Stimulated activated CD4-positive, alpha-beta T cell treated with anti-CD3 and anti-CD28 coated beads, Interleukin-12 subunit alpha, Interleukin-12 subunit beta, amount 100 ng/mL, for 24 hours (primary cell): ENCODE results near the gene AGPAT2.
A peak's percentile ranks its signal among the peaks of the same experiment; 100 is the strongest.

ENCODE experiments used
- DNase-seq, 2 experiments: peaks; one replicate each; pipeline ENCODE4 v3.0.0-alpha.2; 2020; ENCODE audit warnings: low read depth in 2 of 2

AGPAT2 gene

DNA sequence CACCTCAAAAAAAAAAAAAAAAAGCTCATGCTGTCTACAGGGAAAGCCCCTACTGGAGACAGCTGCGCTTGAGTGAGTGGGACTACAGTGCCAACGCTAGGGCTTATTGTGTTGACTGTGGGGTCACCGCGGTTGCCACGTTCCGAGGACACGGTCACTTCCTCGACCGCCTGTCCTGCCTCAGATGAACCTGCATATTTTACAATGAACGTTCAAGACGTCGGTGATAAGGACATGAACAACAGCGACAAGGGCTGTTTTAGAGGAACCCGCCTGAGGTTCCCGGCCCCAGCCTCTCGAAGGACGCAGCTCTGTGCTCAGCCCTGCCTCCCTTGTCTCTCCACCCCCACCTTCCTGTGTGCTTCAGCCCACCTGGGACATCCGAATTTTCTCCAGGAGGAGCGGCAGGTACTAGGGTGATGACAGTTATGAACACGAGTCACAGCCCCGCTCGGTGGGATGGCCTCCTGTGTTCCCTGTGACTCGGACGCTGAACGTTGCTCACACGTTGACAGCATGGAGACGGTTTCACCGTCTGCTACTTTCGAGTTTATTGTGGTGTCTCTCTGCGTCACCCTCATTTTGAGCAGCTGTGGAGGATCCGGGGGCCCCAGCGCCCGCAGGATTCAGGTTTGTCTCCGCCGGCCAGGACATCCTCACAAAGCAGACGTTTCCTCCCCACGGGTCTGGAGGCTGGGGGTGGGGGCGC is 13.9 kb upstream of the AGPAT2 start:
- peak; percentile 62 to 64 for DNase-seq

DNA sequence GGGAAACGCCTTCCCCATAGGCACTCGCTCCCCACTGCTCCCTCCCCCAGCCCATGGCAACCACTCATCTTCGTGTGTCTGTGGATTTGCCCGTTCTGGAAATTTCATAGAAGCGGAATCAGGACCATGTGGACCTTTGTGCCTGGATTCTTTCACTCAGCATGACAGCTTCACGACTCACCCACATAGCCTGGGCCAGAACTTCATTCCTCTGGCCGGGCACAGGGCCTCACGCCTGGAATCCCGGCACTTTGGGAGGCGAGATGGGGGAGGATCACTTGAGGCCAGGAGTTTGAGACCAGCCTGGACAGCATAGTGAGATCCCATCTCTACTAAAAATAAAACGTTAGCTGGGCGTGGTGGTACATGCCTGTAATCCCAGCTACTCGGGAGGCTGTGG is 13.0 kb upstream of the AGPAT2 start:
- DNase-seq = no peak

DNA sequence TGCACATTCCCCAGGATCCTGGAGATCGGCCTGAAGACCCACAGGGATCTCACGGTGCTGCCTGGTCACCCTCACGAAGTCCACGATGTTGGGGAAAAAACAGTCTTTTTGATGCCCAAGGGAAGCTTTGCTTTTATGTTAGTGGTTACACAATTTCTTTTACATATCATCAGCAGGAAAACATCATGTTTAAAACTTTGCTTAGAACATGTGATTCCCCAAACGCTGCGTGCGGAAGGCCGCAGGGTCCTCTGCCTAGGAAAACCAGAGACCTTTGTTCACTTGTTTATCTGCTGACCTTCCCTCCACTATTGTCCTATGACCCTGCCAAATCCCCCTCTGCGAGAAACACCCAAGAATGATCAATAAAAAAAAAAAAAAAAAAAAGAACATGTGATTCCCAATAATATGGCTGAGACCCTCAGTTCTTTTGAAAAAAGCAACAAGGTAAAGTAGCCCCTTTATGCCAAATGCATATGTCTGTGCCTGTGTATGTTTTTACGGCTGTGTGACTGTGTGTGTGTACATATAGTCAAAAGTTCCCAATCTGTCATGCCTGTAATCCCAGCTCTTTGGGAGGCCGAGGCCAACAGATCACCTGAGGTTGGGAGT is 11.5 kb upstream of the AGPAT2 start:
- DNase-seq = no peak

DNA sequence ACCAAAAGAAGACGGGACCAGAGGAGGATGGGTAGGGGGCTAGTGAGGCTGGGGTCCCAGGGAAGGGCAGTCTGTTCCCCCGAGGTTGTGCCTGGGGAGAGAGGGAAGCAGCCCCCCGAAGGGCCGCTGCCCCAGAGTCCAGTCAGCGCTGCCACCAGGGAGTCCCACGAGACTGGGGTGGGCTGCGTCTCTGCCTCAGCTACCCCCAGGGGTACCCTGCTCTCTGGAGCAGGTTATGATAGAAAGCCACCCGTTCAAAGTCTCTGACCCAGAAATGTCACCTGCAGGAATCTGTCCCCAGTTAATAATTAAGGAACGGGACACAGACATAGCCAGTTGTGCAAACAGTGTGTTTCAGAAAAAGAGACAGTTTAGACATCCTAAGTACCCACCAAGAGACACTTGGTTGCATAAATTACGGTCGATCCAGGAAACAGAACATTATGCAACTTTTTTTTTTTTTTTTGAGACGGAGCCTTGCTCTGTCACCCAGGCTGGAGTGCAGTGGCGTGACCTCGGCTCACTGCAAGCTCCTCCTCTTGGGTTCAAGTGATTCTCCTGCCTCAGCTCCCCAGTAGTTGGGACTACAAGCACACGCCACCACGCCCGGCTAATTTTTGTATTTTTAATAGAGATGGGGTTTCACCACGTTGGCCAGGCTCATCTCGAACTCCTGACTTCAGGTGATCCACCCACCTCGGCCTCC is 10.7 kb upstream of the AGPAT2 start:
- no peak for DNase-seq

DNA sequence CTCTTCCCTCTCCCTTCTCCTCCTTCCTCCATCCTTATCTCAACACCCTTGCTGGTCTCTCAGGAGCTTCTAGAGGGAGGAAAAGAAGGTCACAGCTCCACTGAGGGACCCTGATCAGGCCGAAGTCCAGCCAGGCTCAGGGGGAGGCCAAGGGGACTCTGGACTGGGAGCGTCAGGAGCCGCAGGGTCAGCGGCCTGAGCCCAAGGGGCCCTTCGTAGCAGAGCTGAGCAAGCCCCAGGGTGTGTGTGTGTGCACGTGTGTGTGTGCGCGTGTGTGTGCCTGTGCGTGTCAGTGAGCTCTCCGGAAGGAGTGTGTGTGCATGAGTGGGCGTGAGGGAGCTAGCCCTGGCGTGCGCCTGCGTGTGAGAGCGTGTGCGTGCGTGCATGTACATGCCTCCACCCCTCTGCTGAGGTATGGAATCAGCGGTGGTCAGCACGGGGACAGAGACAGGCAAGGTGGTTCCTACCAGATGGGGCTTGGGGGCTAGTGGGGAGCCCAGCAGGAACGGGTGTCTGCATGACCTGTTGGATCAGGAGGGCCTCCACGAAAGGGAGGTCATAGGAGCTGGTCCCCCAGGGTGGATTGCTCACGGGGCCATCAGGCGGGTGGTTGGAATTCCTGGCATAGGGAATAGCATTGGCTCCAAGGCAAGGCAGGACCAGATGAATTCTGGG is 10.0 kb upstream of the AGPAT2 start:
- DNase-seq = no peak

DNA sequence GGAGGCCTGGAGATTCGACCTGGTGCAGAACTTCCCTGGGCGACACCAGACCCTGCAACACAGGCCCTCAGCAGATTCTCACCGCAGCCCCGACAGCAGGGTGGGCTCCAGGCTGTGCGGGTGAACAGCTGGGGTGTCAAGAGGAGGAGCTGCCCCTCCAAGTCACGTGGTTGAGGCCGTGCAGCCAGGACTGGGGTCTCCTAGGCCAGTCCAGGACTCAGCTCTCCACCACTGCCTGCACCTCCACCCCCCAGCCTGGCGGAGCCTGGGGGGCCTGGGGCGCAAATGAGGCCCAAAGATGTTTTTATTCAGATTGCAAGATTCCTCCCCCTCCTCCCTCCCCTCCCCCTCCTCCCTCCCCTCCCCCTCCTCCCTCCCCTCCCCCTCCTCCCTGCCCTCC is 9.2 kb upstream of the AGPAT2 start:
- DNase-seq = no peak

DNA sequence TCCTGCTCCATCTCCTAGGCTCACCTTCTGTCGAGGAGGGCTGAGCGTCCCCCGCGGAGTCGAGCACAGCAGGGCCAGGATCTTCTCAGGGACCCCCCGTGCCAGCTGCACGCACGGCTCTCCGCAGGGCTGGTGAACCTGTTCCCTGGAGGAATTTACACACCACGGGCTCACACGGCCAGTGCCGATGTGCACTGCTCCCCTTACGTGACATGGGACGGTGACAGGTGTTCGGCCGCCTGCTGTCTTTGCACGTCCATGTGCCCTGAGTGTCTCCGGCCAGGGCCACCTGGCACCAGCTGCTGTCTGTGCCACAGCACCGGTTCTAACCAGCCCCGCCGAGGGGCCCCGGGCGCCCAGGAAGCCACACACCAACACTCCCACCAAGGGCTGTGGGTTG is 8.7 kb upstream of the AGPAT2 start:
- no peak for DNase-seq

GRCh38 chr9:136695435-136695895 is 8.2 kb upstream of the AGPAT2 start:
- no peak for DNase-seq

- no peak for DNase-seq
Measured at GRCh38 chr9:136694872-136695247, 7.6 kb upstream of the AGPAT2 start.

- peak in 1 of 2 experiments; percentile 28 for DNase-seq
Measured at GRCh38 chr9:136694163-136694871, 7.1 kb upstream of the AGPAT2 start.

GRCh38 chr9:136693490-136694162 is 6.4 kb upstream of the AGPAT2 start:
- no peak for DNase-seq

DNA sequence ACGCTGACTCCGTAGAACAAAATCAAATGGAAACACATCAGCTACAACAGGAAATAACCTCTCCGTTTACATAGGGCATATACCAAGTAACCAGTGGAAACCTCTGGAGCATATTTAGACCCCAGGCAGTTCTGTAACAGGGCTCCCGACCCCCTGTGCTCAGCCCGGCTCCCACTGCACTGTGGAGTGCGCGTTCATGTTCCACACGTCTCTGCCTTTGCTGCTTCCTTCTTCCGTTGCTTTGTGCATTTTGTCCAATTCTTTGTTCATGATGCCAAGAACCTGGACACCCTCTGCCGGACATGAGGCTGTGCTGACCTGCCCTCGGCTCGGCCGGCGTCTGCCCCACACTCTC is 5.9 kb upstream of the AGPAT2 start:
- DNase-seq = no peak

GRCh38 chr9:136692185-136693134 is 5.2 kb upstream of the AGPAT2 start:
- no peak for DNase-seq

GRCh38 chr9:136691316-136692184 is 4.3 kb upstream of the AGPAT2 start:
- DNase-seq = no peak

DNA sequence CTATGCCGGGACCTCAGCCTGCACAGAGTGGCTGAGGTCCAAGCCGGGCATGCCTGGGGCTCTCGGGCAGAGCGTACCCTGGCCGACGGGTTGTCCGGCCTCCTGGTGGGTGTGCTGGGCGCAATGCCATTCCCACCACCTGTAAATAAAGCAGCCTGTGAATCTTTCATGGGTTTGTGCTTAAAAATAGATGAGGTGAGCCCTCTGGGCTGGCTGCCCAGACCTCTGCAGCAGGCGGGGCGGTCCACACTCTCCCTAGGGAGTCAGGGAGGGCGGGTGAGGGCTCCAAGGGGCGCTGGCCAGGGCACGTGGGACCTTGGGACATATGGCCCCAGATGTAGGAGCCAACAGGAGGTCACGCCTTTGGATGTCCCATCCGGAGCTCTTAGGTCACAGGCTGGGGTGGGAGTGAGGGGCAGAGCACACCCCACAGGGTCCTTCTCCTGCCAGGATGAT is 3.6 kb upstream of the AGPAT2 start:
- no peak for DNase-seq

DNA sequence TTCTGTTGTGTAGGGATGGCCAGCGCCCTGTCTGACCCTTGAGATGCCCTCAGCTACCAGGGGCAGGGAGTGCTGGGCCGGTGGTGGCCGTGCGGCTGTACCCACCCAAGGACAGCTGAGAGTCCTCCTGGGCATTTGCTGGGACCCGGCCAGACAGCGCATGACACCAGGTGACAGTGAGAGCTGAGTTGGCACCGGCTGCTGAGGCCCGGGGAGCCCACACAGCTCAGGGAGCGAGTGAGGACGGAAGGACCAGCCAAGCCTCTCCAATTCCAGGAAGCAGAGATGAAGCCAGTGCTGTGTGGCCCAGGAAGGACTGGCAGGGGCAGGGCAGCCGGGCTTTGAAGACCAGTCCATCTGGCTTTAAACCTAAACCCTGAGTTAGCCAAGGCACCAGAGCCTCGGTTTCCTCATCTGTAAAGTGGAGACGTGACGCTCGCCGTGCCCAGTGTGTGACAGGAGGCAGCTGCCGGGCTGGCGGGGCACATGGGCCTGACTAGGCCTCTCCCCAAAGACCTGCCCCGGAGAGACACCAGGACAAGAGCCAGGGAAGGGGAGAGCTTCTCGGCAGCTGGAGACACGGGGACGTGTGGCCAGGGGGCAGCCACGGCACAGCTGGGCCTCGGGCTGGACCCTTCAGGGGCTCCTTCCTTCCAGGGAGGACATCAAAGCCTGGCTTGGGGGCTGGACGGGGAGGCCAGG is 3.0 kb upstream of the AGPAT2 start:
- DNase-seq = no peak

DNA sequence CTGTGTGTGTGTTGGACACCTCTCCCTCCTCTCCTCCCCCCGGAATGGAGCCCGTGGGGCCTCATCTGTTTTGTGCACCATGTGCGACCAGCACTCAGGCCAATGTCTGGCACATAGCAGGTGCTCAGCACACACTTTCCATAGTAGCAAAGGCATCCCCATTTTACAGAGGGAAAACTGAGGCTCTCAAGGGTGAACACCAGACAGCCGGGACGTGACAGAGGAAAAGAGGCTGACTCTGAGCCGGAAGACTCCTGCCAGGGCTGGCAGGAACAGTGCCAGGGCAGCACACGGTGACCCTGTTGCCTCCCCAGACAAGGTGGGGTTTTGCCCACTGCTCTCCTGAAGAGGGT is 1.8 kb upstream of the AGPAT2 start:
- no peak for DNase-seq

- DNase-seq = no peak
Measured at GRCh38 chr9:136688274-136689107, 1.2 kb upstream of the AGPAT2 start.
